ENCODE data around the gene STIL.
"Not testable (repeated sequence)": the region's sequence is repeated elsewhere in the genome, so short reads cannot be mapped to it uniquely, and the experiment has no call there.

Gene STIL

DNA sequence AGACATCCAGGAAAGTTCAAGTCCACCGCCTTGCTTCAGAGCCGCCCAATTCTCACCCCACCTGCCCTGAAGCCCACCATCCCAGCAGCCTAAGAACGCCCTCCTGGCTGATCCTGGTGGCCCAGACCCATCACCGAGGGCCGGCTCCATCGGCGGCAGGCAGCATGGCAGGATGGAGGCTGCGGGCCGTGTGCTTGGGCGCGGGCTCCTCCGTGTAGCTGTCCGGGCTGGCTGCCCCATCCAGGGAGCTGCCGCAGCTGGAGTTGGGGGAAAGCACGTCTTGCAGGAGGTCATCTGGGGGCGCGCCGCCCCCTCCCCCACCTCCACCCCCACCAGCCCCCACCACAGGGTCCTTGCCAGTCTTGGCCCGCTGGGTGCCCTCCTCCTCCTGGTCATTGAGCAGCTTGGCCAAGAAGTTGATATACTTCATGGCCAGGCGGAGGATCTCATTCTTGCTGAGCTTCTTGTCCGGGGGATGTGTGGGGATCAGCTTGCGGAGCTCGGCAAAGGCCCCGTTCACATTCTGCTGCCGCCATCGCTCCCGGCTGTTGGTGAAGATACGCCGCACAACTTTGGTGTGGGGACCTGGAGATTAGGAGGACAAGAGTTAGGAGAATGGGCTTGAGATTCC lies 94.2 kb downstream of the STIL start:
- DNase-seq (ENCODE audit: low spot score) = no peak

DNA sequence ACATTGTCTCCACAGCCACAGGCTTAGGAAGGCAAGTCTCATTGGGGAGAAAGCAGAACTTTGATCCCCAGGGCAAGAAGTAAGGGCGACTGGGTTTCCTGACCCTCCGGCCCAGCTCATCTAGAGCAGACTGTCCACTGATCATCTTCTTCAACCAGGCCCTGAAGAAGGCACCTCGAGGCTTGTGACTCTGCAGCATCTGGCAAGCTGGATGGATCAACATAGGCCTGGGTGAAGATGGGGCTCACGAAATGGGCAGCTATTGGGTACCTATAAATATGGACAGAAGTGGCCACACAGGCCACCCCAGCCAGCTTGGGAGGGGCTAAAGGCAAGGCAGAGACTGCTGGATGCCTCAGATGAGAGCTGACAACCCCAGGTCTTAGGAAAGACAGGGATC lies 94.9 kb downstream of the STIL start:
- no peak for DNase-seq (ENCODE audit: low spot score)

DNA sequence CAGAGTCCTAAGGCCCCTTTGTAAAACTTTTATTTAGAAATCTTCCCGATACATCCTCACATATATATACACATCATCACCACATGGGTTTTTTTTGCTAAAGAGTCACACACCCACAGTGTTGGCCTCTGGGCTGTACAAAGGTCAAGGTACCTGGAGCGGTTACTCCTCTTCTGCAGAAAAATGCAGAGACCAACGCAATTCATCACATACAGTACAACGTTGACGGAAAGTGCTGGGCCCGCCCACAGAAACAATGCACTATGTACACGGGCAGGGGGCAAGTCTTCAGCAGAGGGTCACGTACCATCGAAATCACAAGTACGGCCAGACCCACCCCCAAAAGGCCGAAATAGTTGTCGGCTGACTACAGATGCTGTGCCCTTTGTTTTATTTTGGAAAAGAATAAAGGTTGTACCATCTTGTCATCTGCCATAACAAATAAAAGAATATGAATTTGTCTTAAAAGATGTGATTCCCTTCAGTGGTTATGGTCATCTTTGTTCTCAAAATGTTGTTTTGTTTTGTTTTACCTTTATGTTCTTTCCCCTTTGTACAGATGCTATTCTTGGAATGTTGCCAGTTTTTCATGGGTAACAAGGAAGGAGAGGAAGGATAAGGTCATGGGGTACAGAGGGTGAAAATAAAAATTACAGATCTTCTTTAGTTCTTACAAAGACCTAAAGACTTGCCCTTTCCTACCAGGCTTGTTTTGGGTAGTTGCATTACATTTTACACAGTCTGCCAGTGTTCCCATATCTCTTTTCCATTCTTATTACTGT lies 97.5 kb downstream of the STIL start:
- no peak for DNase-seq (ENCODE audit: low spot score)

DNA sequence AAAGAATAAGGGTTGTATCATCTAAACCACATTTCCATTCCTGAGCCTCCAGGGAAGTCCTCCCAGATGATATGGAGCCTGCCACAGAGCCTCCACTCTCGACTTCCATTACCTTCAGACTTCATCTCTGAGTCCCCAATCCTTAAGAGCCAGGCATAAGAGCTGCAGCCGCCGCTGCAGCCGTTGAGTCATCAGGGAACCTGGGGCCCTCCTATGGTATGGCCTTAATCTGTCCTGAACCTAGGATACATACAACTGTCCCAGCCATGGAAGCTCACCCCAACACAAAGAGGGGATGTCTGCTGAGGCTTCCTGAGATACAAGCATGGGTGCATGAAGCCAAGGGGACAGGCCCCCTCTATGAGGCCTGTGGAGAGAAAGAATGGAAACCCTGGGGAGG lies 98.2 kb downstream of the STIL start:
- DNase-seq (ENCODE audit: low spot score) = no peak

DNA sequence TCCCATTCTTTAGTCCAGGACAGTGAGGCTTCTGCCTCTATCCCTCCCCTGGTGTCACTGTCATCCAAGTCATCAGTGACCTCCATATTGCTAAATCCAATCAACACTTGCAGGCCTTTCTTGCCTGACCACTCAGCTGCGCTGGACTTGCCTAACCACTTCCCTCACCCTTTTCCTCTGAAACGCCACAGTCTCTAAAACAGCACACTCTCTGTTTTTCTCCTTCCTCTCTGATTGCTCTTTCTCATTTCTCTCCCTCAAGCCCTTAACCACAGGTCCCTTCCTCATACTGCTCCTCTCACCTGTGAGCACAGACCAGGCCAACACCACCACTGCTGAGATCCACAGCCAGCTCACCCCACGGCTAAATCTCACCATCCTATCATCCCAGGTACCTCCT lies 99.4 kb downstream of the STIL start:
- DNase-seq (ENCODE audit: low spot score) = no peak

DNA sequence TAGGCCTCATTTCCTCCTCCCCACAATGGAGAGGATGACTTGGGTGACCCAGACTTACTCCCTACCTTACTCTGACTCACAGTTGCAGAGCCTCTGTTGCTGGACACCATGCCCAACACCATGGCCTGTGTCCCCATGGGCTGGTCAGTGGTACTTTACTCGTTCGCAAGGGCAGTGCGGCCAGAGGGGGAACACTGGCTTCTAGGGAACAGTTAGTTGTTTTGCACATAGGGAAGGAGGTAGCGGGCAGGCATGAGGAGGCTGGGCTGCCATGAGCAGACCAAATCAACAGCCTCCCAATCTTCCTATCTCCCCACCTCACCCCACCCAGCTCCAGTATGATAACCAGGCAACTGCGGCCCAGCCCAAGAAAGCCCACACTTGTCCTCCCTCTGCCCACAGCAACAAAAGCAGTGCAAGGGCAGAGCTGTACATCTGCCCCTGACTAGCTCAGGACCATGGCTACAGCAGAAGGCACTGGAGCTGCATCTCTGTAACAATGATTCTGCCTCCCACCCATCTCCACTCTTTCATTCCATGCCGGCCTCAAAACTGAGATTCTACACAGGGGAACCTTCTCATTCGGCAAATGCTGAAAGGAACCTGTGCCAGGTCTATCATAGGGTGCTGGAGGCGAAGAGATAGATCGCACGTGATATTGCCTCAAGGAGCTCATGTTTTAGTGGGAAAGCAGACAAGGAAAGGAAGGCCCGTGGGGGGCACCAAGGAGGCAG lies 100.5 kb downstream of the STIL start:
- no peak for DNase-seq (ENCODE audit: low spot score)

DNA sequence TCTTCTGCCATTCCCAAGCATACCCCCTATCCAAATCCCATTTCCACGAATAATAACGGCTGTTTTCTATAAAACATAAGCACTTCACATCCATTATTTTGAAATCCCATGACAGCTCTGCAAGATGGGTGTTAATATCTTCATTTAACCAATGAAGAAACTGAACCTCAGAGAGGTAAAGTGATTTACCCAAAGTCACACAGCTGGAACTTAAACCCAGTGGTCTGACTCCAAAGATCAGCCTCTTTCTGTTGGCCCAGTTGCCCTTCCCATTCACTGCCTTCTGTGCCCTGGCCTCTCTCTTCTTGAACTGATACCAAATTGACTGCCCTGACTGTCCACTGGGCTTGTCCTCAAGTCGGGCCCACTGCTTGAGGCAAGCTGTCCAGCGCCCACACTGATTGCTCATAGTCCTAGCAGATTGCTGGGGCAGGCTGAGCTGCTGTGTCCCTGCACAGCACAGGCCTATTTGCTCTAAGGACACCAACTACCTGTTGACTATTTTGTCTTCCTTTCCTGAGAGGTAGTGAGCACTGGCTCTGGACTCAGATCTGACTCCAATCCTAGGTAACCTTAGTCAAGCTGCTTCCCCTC lies 101.2 kb downstream of the STIL start:
- no peak for DNase-seq (ENCODE audit: low spot score)

DNA sequence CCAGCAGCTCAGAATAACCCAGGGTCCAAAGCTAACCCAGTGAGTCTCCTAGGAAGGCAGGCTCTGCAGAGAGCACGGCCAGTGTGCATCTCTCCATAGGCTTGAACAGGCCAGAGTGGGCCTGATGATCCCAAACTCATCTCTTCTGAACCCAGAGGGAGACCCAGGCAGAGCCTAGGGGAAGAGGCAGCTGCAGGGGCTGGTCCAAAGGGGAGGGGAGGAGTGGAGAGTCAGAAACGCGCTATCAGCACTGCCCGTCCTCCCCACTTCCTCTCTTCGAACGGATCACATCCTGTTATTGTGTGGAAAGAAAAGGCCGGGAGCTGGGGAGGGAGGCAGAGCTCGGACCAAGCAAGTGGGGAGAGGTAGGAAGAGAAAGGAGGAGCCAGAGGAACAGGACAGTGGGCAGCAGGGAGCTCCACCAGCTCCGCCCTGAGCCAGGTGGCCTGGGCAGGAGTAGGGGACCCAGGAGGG lies 102.1 kb downstream of the STIL start:
- DNase-seq (ENCODE audit: low spot score) = no peak

DNA sequence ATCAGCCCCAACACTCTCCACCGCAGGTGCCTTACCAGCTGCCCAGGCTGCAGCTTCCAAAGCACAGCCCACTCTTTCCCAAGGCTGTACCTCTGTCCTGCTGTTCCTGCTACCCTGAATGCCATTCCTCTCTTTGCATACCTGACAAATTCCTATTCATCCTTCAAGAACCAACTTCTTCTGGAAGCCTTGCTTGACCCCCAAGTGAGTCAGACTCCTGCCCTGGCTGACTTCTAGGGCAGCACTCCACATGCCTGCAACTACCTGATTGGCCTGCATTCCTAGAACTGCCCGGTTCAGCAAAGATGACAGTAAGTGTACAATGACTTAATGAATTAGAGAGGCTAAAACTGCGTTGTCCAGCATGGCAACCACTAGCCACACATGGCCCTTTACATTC lies 103.3 kb downstream of the STIL start:
- no peak for DNase-seq (ENCODE audit: low spot score)

DNA sequence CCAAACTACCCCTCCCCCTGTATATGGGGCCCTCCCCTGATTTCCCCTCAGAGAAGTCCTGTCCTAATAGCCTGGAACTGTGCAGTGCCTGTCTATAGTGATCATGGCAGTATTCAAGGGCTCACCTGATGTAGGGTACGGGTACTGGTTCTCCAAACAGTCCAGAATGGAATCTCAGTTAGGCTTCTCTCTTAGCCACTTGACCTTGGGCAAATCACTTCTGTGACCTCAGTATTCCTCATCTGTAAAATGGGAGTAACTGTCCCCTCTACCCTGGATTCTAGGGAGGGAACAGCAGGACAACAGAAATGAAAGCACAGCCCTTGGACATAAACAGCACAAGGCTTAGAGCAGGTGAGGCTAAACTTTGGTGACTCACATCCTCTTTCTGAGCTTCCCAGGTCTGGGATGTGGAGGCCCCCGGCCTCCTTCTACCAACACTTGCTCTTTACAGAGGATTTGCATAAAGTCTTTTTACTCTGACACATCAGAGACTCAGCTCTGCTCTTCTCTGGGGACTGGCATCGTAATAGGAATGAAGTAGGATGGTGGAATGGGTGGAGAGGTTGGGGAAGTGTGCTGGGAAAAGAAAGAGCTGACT lies 104.1 kb downstream of the STIL start:
- DNase-seq (ENCODE audit: low spot score) = no peak

DNA sequence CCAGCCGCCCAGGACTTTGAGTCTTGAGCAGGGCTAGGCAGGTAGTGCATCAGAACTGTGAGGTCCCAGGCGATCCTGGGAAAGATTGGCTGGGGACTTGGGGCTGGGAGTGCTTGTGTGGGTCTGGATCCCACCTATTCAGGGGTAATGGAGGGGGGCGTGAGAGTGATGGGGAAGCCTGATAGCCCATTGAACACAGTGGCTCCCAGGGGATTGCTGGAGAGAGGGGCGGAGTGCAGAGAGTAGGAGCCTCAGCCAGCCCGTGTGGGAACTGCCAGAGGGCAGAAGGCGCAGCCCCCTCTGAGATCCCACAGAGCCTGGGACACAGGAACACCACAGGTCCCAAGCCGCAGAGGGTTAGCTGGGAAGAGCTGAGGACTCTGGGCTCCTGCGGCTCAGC lies 104.9 kb downstream of the STIL start:
- no peak for DNase-seq (ENCODE audit: low spot score)

DNA sequence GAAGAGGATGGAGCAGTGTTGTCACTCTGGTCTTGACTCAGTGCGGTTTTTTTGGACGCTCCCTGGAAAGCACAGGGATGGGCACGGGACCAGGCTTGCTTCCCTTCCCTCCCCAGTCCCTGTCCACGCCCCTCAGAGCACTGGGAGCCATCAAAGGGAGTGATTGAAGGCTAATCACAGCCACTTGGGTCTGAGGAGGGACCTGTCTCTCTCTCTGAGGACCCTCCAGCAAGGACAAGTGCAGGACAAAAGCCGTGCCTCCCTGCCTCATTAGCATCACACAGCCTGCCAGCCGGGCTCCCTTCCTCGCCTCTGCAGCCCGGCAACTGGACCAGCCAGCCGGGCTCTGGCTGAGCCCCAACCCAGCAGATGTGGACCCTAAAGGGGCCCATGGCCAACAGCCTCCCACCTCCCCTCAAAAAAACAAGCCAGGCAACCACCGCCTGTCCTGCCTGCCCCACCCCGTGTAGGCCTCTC lies 105.5 kb downstream of the STIL start:
- no peak for DNase-seq (ENCODE audit: low spot score)

DNA sequence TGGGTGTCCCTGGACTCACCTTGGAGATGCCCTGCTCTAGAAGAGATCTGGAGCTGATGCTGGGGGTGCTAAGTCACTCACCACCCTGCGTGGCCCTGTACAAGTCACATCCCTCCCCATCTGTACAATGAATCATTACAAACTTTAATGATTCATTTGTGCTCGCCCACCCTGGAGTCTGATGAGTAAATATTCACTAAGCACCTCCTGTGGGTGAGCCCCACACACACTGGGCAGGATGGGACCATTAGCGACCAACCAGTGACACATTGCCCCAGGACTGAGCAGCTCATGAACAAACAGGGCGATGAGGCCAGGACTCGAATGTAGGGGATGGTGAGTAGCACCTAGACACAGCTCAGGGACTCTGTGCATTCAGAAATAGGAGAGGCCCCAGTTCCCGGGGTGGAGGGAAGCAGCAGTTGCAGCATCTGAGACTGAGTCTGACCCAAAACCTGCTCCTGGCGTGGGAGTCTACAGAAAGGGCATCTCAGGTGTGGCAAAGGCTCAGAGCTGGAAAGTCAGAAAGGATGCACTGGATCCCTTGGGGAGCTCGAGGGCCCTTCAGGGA lies 106.1 kb downstream of the STIL start:
- no peak for DNase-seq (ENCODE audit: low spot score)

DNA sequence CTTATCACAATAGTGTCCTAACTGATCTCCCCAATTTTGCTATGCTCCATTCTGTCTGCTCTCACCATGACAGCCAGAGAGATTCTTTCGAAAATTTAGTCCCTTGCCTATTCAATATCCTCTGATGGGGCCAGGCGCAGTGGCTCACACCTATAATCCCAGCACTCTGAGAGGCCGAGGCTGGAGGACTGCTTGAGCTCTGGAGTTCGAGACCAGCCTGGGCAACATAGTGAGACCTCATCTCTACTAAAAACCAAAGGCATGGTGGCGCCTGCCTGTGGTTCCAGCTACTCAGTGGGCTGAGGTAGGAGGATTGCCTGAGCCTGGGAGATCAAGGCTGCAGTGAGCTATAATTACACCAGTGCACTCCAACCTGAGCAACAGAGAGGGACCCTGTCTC lies 108.0 kb downstream of the STIL start:
- no peak for DNase-seq (ENCODE audit: low spot score)

DNA sequence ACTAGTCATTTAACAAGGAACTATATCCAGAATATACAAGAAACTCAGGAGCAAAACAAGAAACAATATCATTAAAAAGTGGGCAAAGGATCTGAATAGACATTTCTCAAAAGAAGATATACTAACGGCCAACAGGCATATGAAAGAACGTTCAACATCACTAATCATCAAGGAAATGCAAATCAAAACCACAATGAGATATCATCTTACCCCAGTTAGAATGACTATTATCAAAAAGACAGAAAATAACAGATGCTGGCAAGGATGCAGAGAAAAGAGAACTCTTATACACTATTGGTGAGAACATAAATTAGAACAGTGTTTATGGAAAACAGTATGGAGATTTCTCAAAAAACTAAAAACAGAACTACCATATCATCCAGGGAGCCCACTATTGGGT lies 110.4 kb downstream of the STIL start:
- not testable (repeated sequence) for DNase-seq (ENCODE audit: low spot score)

DNA sequence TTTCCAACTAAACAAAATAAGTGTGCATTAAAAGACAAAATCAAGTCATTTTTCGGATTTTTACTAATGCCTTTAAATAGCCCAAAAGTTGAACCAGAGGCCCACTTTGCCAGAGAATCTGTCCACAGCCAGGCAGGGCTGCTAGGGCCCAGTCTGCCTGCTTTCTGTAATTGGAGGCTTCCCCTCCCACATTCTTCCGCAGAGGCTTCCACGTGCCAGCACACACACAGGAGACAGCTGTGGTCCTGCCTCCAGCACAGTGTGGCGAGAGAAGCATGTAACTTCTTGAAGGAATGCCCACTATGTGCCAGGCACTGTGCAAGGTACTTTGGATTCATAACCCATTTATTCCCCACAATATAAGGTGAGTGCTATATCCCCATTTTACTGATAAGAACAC lies 112.8 kb downstream of the STIL start:
- DNase-seq (ENCODE audit: low spot score) = no peak

Measured in CD4-positive, alpha-beta T cell treated with Interleukin-2 at 100 ng/mL for 4 hours (primary cell).